Left forelimb (tissue), 1 donor: ENCODE data around the gene HIPK2.
"Not testable (repeated sequence)": the region's sequence is repeated elsewhere in the genome, so short reads cannot be mapped to it uniquely, and the experiment has no call there.

ENCODE experiments used
- DNase-seq: peaks from one replicate; pipeline ENCODE4 v3.0.0-alpha.2; 2018; ENCODE audit warnings: low spot score

Gene HIPK2

GRCh38 chr7:139566736-139567646 lies 210.8 kb downstream of the HIPK2 start:
- no peak for DNase-seq

GRCh38 chr7:139566075-139566474 lies 211.7 kb downstream of the HIPK2 start:
- DNase-seq = no peak

DNA sequence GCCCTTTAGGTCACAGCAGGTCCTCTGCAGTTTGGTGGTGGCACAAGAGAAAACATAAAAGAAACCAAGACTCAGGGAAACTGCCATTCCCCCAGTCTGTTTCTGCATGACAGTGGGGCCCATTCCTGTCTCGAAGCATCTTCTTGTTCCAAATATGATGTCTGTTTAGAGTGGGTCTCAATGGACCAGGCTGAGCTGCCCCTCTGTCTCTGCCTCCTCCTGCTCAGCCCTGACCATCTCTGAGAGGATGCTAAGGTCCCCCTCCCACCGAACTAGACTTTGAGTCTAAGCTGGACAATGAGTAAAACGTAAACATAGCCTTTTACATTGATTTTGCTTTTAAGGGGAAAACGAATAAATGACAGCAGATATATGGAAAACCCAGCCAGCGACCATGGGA lies 213.9 kb downstream of the HIPK2 start:
- DNase-seq = no peak

DNA sequence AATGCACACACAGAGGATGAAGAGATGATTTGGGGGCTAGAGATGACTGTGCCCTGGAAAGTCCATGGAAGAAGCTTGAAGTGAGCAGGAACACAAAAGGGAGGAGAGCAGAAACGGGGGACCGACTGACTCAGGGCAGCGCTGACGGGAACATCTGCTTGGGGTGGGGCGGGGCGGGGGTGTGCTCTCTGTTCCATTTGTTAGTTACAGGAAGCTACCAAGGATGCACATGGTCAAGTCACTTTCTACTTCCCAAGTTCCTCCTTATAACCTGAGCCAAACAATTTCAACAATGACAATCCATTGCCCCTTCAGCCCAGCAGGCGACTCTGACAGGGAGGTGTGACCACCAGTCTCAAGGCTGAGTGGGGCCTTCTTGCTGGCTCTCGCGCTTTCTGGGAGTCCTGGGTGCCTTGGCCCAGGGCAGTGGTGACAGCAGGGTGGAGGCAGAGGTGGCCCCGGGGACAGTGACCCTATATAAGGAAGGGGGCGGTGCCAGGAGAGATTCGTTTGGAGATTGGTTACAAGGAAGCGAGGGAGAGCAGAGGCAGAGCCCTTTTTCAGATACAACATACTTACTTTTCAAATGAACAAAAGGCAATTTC lies 214.7 kb downstream of the HIPK2 start:
- DNase-seq = no peak

DNA sequence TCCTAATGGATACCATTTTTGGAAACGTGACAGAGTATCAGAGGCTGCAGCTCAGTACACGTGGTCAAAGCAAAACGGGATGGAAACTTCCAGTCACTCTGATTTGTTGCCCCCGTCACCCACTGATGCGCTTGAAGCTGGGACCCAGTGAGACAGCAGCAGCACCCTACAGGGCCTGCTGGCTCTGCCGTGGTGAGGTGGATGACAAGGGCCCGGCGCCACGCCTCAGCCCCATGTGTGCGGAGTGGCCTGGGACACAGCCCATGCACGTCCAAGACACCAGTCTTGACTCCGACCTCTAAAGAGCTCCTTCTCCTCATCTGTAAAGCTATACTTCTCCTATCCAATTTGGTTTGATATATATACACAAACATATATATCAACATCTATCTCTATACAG lies 215.3 kb downstream of the HIPK2 start:
- no peak for DNase-seq

- DNase-seq = no peak
Observed at GRCh38 chr7:139560678-139561077, 217.1 kb downstream of the HIPK2 start.

DNA sequence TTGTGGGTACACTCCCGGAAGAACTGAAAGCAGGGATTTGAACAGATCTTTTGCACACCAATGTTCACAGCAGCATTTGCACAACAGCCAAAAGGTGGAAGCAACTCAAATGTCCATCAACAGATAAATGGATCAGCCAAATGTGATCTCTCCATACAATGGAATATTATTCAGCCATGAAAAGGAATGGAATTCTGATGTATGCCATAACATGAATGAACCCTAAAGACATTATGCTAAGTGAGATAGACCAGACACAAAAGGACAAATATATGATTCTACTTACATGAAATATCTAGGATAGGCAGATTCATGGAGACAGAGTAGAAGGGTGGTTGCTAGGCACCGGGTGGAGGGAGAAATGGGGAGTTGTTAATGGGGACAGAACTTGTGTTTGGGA lies 217.6 kb downstream of the HIPK2 start:
- no peak for DNase-seq

DNA sequence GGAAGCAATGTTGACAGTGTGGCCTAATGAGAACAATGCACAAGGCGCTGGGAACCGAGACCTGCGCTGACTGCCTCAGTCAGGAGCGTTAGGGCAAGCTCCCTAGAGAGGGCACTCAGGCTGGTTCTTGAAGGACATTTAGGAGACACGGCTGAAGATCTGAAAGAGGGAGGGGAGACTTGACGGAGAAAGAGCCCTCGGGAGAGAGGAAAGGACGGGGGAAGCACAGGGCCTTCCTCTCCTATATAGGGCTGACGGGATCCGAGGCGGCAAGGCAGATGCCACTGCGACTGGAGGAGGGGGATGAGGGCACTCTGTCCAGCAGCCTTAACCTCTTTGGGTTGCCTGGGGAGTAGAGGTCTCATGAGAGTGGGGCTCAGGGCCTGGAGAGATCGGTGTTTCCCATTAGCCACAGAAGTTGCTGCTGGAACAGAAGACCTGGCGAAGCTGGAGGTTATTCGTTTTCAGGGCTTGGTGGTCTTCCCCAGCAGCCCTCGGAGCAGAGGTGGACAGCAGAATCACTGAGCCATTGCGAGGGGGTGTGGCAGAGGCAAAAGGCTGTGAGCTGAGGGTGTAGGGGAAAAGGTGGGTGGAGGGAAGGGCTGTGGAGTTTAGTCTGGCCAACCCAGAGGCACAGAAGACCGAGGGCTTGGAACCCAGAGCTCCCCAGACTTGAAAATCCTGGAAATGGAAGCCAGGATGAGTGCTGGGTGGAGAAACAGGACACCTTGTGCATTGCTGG lies 218.3 kb downstream of the HIPK2 start:
- DNase-seq = no peak

DNA sequence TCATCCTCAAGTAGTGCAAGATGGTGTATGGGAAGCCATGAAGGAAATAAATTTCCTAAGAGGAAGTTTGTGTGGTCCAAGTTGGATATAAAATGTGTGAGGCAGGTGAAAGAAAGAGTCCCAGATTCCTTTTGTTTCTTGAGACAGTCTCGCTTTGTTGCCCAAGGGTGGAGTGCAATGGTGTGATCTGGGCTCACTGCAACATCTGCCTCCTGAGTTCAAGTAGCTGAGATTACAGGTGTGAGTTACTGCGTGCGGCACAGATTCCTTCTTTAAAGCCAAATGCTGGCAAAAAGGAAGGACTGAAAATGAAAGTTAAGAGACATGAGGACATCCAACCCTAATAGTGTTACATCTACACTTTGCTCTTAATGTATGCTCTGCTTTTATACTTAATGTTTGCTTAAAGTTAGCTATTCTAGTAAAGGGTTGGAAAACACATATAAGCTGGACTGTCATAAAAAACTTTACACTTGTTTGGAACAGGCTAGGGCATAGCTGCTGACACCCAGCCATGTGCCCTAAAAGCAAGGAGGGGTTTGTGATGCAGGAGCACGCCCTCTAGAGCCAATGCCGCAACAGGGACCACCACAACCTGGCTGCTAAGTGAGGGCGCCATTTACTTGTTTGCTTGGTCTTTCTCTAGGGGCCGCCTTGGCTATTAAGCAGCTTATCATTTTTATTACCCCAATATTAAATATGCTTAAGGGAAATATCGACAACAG lies 219.8 kb downstream of the HIPK2 start:
- no peak for DNase-seq

GRCh38 chr7:139553991-139554700 lies 223.7 kb downstream of the HIPK2 start:
- DNase-seq = not testable (repeated sequence)

GRCh38 chr7:139548302-139549028 lies 229.3 kb downstream of the HIPK2 start:
- DNase-seq = no peak

DNA sequence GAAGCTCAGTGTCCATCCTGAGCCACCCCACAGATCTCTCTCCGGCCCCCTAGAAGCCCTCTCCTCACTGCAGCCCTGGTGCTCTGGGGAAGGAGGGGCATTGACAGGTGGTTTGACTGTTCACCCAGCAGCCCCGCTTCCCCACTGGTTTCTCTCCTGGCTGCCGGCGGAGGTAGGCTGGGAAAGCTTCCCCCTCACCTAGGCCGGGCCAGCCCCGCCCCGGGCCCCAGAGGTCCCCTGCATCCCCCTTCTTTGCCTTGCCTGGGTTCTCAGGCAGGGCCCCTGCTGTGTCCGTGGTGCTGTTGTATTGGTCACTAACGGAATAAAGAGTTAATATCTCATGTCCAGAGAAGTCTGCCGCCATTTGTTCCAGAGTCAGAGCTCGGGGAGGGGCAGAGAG lies 233.2 kb downstream of the HIPK2 start:
- DNase-seq = no peak

DNA sequence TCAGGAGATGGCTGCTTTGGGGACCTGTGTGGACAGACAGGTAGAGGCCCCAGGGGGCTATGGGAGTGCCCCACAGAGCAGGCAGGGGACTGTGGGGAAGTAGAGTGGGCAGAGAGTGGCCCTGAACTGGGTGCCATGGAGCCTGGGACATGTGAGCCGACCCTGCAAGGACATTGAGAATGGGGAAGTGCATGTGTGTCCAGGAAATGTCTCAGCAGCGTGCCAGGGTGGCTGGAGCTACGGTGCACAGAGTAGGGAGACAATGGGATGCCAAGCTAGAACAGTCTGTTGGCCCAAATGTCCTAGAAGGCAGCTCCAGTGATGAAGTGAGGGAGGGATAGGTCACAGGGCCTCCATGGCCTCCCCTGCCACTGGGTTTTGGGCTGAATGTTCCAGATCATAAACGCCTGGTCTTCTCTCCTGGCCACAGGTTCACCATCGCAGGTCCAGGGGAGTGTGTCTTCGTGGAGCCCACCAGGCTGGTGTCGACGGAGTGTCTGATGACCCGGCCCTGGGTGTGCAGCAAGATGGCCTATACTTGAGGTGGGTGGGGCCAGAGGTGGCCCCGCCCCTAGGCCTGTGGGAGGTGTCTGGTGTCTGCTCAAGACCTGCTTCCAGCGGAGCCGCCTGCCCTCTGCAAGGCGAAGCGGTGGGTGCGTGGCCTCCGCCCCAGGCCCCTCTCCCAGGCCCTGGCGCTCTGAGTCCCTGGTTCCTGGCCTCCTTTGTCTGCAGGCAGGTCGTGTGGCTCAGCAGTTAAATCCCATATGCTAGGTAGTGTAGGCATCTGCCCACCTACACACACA lies 233.8 kb downstream of the HIPK2 start:
- no peak for DNase-seq

DNA sequence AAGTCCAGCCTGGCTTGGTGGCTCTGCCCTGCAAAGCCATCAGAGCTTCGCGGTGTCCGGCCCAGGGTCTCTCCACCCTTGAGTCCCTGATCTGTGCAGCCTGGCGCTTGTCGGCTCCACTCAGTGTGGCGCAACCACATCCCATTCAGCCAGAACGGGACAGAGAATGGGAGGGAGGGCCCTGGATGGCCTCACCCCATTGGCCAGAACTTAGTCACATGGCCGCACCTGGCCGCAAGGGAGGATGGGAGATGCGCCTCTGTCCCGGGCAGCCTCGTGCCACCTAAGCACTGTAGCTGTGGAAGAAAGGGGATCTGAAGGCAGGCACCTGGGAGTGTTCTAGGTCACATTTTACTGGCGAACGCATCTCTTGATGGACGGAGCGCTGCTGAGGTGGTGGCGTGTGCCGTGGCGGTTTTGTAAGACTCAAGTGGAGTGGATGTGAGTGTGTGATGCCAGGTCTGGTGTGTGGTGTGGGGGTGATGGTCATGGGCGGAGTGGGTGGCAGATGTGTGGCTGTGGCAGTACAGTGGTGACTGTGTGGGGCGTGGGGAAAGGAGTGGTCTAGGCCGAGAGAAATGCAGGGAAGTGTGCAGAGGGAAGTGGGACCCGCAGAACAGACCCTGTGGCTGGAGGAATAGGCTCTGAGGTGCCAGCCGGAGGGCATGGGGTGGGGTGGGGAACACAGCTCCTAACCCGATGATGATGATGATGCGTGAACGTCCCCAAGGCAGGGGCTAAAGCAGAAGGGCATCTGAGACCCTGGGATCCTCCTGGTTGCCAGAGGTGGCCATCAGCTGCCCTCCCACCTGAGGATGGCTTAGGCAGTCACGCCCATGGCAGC lies 235.3 kb downstream of the HIPK2 start:
- DNase-seq = no peak

GRCh38 chr7:139541600-139542307 lies 236.0 kb downstream of the HIPK2 start:
- DNase-seq = no peak

GRCh38 chr7:139540203-139540602 lies 237.6 kb downstream of the HIPK2 start:
- DNase-seq = no peak

DNA sequence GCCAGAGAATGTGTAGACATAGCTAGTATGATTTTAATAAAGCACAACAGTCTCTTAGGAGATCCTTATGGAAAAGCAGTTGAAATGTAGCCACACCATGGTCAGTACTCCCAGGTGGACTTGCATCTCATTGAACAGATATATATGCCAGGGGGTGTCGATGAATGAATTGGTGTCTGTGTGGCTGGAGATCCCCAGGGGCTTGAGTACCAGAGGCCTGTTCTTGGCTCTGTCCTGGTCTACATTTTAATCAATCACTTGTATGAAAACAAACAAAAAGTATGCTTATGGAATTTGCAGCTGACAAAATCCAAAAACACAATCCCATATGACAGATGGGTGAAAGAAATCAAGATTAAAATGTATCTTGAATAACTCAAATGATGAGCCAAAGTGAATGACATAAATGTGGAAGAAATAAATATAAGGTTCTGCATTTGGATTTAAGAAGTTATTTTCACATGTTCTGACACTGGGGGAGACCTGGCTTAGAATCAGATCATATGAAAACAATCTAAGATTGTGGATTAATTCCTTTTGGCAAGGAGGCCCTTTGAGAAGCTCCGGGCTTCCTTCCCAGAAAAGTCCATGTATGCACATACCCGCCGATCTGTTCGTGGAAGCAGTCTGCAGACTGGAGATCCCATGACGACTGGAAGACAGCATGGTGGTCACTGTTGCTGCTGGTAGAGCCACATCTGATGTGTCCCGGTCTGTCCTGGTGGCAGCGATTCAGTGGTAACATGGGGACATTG lies 238.7 kb downstream of the HIPK2 start:
- DNase-seq = no peak

DNA sequence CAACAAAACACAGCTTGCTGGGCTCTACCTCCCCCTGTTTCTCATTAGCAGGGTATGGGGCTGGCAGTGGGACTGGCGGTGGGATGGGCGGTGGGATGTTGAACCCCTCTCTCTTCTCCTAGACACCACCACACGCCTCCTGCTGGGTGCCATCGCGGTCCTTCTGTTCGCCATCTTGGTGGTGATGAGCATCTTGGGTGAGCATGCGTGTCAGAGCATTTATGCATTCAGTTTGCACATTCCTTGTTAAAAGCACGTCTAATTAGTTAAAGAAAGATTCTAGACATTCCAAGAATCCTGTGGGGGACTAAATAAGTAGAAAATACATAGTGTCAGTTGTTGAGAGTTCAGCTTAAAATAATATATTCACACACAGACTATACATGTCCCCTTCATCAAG lies 241.6 kb downstream of the HIPK2 start:
- DNase-seq = no peak
